ENCODE results near the gene PTCH1.

Gene PTCH1

DNA sequence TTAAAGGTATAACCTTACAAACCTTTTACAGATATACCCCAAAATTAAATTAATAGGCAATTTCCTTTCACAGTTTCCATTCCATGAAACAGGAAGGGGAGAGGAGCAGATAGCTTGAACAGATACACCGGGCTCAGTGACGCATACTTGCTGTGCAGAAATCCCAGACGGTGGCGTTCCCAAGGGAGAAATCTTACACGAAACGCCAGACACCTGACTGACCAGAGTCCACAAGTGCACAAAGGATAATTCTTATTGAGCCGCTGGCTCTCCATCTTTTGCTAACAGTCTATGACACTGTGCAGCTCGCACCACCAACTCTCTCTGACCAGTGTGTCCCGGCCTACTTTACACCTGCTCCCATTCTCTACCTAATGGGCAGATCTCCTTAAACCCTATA, 37.4 kb downstream of the PTCH1 start:
- H3K4me3 ChIP-seq (ENCODE audit: low read length) = no peak overlapping the region
- no peak for DNase-seq (ENCODE audit: low read depth)
- H3K4me1 ChIP-seq (ENCODE audit: control insufficient read depth, insufficient read depth, low read length) = peaks cover 3% of the 10 kb centered on the region
- no peaks in the 10 kb centered on the region for H3K27me3 ChIP-seq (replicated peaks; ENCODE audit: control insufficient read depth, insufficient read depth, low read length)
- no peak overlapping the region for H3K9ac ChIP-seq (ENCODE audit: low read length)
- H3K36me3 ChIP-seq (ENCODE audit: control insufficient read depth, insufficient read depth, low read length, severe bottlenecking) = peaks cover 54% of the 10 kb centered on the region
- no peaks in the 10 kb centered on the region for H3K9me3 ChIP-seq (ENCODE audit: control insufficient read depth, low read length)

- Histone ChIP-seq H3K27me3 (replicated peaks; ENCODE audit: control insufficient read depth, insufficient read depth, low read length) (no peaks in the 10 kb centered on the region), H3K4me3 (ENCODE audit: low read length) (no peak overlapping the region), H3K9ac (ENCODE audit: low read length) (no peak overlapping the region), H3K36me3 (ENCODE audit: control insufficient read depth, insufficient read depth, low read length, severe bottlenecking) (peaks cover 60% of the 10 kb centered on the region), H3K4me1 (ENCODE audit: control insufficient read depth, insufficient read depth, low read length) (no peaks in the 10 kb centered on the region), H3K9me3 (ENCODE audit: control insufficient read depth, low read length) (no peaks in the 10 kb centered on the region)
- DNase-seq (ENCODE audit: low read depth) = no peak
Observed at GRCh38 chr9:95478335-95478734, 38.4 kb downstream of the PTCH1 start.

DNA sequence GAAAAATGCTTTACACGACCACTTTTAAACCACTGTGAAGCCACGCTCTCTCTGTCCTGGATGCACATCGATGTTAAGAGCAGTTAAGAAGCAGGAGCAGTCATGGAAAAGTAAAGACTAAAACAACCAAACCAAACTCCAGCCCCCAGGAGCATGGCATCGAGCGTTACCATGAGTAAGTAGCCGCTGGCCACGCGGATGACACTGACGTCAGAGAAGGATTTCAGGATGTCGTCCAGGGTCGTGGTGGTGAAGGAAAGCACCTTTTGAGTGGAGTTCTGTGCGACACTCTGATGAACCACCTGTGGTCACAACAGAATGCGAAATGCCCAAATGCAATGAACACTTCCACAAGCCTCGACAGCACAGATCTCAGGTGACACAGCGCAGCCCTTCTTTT, 38.9 kb downstream of the PTCH1 start:
- H3K36me3 ChIP-seq (ENCODE audit: control insufficient read depth, insufficient read depth, low read length, severe bottlenecking) = peaks cover 64% of the 10 kb centered on the region
- no peaks in the 10 kb centered on the region for H3K4me1 ChIP-seq (ENCODE audit: control insufficient read depth, insufficient read depth, low read length)
- no peak for DNase-seq (ENCODE audit: low read depth)
- no peak overlapping the region for H3K9ac ChIP-seq (ENCODE audit: low read length)
- H3K9me3 ChIP-seq (ENCODE audit: control insufficient read depth, low read length) = no peaks in the 10 kb centered on the region
- H3K27me3 ChIP-seq (replicated peaks; ENCODE audit: control insufficient read depth, insufficient read depth, low read length) = no peaks in the 10 kb centered on the region
- H3K4me3 ChIP-seq (ENCODE audit: low read length) = no peak overlapping the region

GRCh38 chr9:95477441-95477840, 39.3 kb downstream of the PTCH1 start:
- DNase-seq (ENCODE audit: low read depth) = no peak
- Histone ChIP-seq H3K36me3 (ENCODE audit: control insufficient read depth, insufficient read depth, low read length, severe bottlenecking) (peaks cover 69% of the 10 kb centered on the region), H3K4me1 (ENCODE audit: control insufficient read depth, insufficient read depth, low read length) (no peaks in the 10 kb centered on the region), H3K9ac (ENCODE audit: low read length) (no peak overlapping the region), H3K4me3 (ENCODE audit: low read length) (no peak overlapping the region), H3K27me3 (replicated peaks; ENCODE audit: control insufficient read depth, insufficient read depth, low read length) (no peaks in the 10 kb centered on the region), H3K9me3 (ENCODE audit: control insufficient read depth, low read length) (no peaks in the 10 kb centered on the region)

DNA sequence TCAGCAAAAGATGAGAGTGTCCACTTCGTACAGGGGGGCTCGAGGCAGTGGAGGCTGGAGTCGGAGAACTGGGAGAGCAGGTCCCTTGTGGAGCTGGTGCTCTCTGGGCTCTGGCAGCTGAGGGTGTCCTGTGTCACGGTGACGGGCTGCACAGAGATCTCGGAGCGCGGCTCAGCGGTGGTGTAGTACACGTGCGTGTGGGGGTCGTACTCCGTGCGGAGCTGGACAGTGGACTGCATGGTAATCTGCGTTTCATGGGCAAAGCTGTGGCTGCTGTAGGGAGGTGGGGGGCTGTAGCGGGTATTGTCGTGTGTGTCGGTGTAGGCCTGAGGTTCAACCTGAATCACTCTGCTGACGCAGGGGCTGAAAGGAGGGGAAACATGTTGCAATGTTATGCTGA, 48.0 kb downstream of the PTCH1 start:
- Histone ChIP-seq H3K4me1 (ENCODE audit: control insufficient read depth, insufficient read depth, low read length) (no peaks in the 10 kb centered on the region), H3K36me3 (ENCODE audit: control insufficient read depth, insufficient read depth, low read length, severe bottlenecking) (peaks cover 46% of the 10 kb centered on the region), H3K9ac (ENCODE audit: low read length) (no peak overlapping the region), H3K27me3 (replicated peaks; ENCODE audit: control insufficient read depth, insufficient read depth, low read length) (no peaks in the 10 kb centered on the region), H3K9me3 (ENCODE audit: control insufficient read depth, low read length) (no peaks in the 10 kb centered on the region), H3K4me3 (ENCODE audit: low read length) (no peak overlapping the region)
- DNase-seq (ENCODE audit: low read depth) = no peak

GRCh38 chr9:95465115-95465514, 51.7 kb downstream of the PTCH1 start:
- Histone ChIP-seq H3K27me3 (replicated peaks; ENCODE audit: control insufficient read depth, insufficient read depth, low read length) (no peaks in the 10 kb centered on the region), H3K4me1 (ENCODE audit: control insufficient read depth, insufficient read depth, low read length) (peaks cover 11% of the 10 kb centered on the region), H3K9me3 (ENCODE audit: control insufficient read depth, low read length) (no peaks in the 10 kb centered on the region), H3K9ac (ENCODE audit: low read length) (no peak overlapping the region), H3K36me3 (ENCODE audit: control insufficient read depth, insufficient read depth, low read length, severe bottlenecking) (peaks cover 40% of the 10 kb centered on the region), H3K4me3 (ENCODE audit: low read length) (no peak overlapping the region)
- no peak for DNase-seq (ENCODE audit: low read depth)

- peak overlapping the region; percentile 56 for H3K4me3 ChIP-seq (ENCODE audit: low read length)
- peaks cover 40% of the 10 kb centered on the region for H3K36me3 ChIP-seq (ENCODE audit: control insufficient read depth, insufficient read depth, low read length, severe bottlenecking)
- H3K9ac ChIP-seq (ENCODE audit: low read length) = peak overlapping the region; percentile 3
- no peaks in the 10 kb centered on the region for H3K27me3 ChIP-seq (replicated peaks; ENCODE audit: control insufficient read depth, insufficient read depth, low read length)
- H3K9me3 ChIP-seq (ENCODE audit: control insufficient read depth, low read length) = no peaks in the 10 kb centered on the region
- DNase-seq (ENCODE audit: low read depth) = no peak
- peaks cover 11% of the 10 kb centered on the region for H3K4me1 ChIP-seq (ENCODE audit: control insufficient read depth, insufficient read depth, low read length)
Observed at GRCh38 chr9:95463148-95464060, 53.4 kb downstream of the PTCH1 start.

- peak; percentile 76 for DNase-seq (ENCODE audit: low read depth)
- peaks cover 48% of the 10 kb centered on the region for H3K36me3 ChIP-seq (ENCODE audit: control insufficient read depth, insufficient read depth, low read length, severe bottlenecking)
Observed at GRCh38 chr9:95462249-95463147, 54.3 kb downstream of the PTCH1 start.

GRCh38 chr9:95461448-95462248, 55.1 kb downstream of the PTCH1 start:
- Histone ChIP-seq H3K36me3 (ENCODE audit: control insufficient read depth, insufficient read depth, low read length, severe bottlenecking) (peaks cover 42% of the 10 kb centered on the region), H3K9ac (ENCODE audit: low read length) (no peak overlapping the region), H3K27me3 (replicated peaks; ENCODE audit: control insufficient read depth, insufficient read depth, low read length) (no peaks in the 10 kb centered on the region), H3K4me1 (ENCODE audit: control insufficient read depth, insufficient read depth, low read length) (peaks cover 11% of the 10 kb centered on the region), H3K4me3 (ENCODE audit: low read length) (no peak overlapping the region), H3K9me3 (ENCODE audit: control insufficient read depth, low read length) (no peaks in the 10 kb centered on the region)
- no peak for DNase-seq (ENCODE audit: low read depth)

More at GRCh38 chr9:95462249-95463147, 54.3 kb downstream of the PTCH1 start:
- no peaks in the 10 kb centered on the region for H3K27me3 ChIP-seq (replicated peaks; ENCODE audit: control insufficient read depth, insufficient read depth, low read length)
- H3K4me3 ChIP-seq (ENCODE audit: low read length) = peak overlapping the region; percentile 67
- H3K4me1 ChIP-seq (ENCODE audit: control insufficient read depth, insufficient read depth, low read length) = peaks cover 11% of the 10 kb centered on the region
- H3K9ac ChIP-seq (ENCODE audit: low read length) = peak overlapping the region; percentile 3
- no peaks in the 10 kb centered on the region for H3K9me3 ChIP-seq (ENCODE audit: control insufficient read depth, low read length)

DNA sequence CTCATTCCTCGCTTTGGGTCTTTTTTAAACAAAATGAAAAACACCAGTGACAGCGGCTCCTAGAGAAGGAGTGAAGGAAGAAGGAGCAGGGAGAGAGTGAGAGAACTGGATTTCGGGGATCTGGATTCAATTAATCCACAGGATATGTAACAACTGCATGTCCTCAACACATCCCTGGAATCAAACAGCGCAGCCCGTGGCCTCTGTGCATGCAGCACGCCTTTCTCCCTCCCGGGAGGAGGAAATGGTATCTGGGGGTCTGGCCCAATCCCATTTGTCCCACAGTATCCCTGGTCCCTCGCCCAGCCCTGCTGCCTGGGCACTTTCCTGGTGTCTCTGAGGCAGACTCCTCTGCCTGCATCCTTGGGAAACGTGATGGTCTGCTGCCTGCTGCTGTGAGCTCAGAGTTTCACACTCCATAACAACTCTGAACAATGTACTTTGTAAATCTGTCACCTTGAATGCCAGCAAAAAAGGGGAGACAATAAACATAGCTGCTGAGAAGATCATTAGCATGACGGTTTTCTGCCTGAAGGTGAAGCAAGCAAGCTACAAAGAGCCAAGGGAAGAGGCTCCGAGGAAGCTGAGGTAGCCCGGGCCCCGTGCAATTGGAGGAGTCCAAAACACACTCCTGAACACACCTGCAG, 56.1 kb downstream of the PTCH1 start:
- Histone ChIP-seq H3K9ac (ENCODE audit: low read length) (no peak overlapping the region), H3K9me3 (ENCODE audit: control insufficient read depth, low read length) (no peaks in the 10 kb centered on the region), H3K27me3 (replicated peaks; ENCODE audit: control insufficient read depth, insufficient read depth, low read length) (no peaks in the 10 kb centered on the region), H3K4me1 (ENCODE audit: control insufficient read depth, insufficient read depth, low read length) (peaks cover 11% of the 10 kb centered on the region), H3K36me3 (ENCODE audit: control insufficient read depth, insufficient read depth, low read length, severe bottlenecking) (peaks cover 38% of the 10 kb centered on the region), H3K4me3 (ENCODE audit: low read length) (no peak overlapping the region)
- DNase-seq (ENCODE audit: low read depth) = no peak

Data from adipocyte (in vitro differentiated cells).